KG1 (cell line): Measurements from ENCODE around the gene KCNJ1.

Source experiments
- DNase-seq: peaks from one replicate; lab custom pipeline; 2025; lab: John Stamatoyannopoulos, UW

Gene KCNJ1

DNA sequence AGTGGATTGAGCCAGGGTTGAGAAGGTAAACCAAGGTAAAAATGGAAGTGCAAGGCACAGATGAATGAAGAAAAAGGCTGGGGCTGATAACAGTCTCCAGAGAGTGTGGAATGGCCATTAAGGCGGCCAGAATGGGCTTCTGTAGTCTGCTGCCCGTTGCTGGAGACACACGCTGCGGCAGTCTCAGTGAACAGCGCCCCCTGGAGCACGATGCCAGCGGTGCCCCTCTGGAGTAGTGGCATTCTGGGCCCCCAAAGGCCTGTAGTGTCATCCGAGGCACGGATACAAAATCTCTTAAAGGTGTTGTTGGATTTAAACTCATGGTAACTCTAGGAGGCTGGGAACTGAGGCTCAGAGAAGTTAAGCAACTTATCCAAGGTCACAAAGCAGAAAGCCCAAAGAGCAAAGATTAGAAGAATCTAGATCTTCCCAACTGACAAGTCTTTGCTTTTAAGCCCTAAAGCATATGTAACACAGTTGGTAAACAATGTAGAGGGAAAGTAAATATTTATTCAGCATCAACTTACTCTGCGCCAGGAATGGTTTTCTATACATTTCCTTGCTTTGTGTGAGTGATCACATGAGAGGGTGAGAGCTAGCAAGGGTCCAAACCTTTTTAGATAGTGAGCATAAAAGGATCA is 18.2 kb downstream of the KCNJ1 start:
- DNase-seq, result peak; percentile 64

- DNase-seq, result no peak
These were observed 20.1 kb downstream of the KCNJ1 start for GRCh38 chr11:128846985-128847384.

GRCh38 chr11:128845334-128845780 is 21.7 kb downstream of the KCNJ1 start:
- no peak for DNase-seq

DNA sequence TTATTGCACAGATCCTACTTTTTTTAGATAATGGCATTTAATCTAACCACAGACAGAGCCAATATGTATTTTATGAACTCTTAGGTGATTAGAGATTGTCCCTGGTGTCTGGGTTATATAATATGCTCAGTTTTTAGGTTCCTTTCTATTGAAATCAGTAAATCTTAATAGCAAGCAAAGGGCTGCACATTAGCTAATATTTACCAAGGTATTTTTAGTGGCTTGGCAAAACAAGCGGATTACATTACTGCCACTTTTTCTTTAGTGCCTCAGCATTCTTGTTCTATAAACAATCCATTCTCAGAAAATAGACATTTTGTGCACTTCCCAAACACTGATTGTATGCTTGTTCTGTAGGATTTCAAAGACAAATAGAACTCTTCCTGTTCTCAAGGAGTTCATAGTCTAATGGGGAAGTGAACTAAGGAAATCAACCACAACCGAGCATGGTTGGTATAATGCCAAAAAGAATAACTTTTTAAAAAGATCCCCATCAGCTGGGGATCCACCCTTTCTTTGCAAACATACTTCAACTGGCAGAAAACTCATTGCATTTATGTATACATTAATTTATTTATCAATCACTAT is 23.8 kb downstream of the KCNJ1 start:
- no peak for DNase-seq

GRCh38 chr11:128841461-128842072 is 25.5 kb downstream of the KCNJ1 start:
- DNase-seq, result no peak

DNA sequence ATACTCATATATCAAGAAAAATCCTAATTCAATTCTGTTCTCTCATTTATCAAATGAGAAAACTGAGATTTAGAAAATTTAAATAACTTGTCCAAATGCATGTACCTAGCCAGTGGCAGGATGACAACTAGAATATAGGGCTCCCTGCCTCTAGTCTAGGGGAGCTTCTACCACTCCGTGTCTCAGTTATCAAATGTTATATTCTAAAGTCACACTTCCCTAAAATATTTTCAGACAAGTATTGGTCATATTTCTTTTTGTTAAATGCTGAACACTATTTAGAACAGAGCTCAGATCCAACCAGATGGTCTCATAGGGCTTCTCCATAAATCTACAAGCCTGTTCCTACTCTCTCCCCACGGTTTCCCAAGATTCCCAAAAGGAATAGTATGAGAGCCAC is 26.3 kb downstream of the KCNJ1 start:
- DNase-seq, result no peak

- DNase-seq, result no peak
These were observed 27.0 kb downstream of the KCNJ1 start for GRCh38 chr11:128840137-128840536.

DNA sequence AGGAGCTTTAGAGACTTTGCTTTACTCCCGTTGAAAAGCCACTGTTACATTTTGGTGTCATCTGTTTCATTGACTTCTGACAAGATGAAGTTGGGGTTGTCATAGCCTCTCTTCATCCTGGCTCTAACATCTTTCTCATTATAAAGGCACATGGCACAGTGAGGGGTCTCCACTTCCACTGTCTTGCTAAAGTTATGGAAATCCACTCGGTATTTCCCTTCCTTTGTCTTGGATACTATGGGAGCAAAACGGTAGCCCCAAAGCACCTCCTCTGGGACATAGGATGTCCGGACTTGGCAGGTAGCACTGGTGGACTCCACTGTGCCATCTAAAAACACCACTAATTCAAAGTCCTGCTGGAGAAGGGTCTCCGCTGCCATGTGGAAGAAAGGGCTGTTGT is 28.0 kb downstream of the KCNJ1 start:
- no peak for DNase-seq

DNA sequence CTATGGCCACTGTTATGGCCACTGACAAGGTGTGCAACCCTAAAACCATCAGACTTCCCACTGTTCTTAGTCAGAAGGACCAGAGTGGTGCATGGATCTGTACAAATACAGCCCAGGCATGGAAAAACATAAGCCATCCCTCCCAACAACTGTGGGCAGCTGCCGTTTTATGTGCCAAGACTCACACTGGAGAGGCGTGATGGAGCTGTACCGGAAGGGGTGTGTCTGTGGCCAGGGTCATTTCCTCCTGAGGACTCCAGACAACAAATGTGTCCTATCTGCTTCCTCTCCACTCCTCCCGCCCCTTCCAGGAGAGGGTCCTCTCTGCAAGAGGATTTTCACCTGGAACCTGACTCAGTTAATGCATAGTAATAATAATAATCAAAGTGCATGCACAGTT is 29.5 kb downstream of the KCNJ1 start:
- DNase-seq, result no peak

DNA sequence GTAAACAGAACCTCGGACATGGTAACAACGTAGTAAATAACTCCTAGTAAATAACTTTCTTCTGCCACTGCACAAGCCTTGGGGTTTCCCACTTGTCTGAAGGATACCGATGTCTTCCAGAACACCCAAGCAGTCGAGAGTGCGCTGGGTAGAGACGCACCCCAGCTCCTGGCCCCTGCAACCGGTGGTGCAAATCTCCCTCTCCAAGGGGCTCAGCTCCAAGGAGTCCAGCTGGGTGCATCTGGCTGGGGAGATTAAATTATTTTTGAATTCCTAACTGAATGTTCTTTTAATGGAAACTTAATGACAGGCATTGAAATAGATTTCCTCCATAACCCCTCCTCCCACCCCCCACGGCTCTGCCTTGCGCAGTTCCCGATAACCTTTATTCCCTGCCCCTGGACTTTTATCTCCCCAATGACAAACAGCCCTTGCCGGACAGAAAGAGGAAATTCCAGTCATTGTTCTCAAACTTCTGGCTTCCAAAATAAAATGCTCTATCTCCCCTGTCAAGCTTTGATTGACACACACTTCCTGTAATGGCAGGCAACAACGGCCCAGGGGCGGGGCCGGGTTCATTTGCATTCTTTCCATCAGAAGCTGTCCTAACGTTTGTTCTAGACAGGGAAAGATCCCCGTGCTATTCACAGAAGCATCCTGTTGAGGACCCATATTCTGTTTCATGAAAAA is 31.2 kb downstream of the KCNJ1 start:
- DNase-seq, result no peak

DNA sequence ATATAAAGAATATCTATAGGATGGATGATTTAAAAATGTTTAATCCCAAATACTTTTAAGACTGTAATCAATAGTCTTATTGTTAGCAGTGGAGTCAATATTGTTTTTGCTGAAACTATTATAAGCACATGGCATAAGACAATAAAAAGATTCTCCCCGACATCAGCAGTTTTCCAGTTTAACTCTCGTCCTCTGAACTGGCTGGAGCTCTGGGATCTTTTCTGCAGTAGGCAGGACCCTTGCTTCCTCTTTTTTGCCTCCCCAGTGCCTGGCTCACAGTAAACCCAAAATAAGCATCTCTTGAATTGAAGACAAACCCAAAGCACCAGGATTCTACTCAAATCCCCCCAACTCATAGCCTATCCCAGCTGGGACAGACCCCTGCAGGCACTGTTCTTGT is 32.9 kb downstream of the KCNJ1 start:
- no peak for DNase-seq

GRCh38 chr11:128832121-128832497 is 35.0 kb downstream of the KCNJ1 start:
- no peak for DNase-seq

- peak; percentile 88 for DNase-seq
These were observed 35.6 kb downstream of the KCNJ1 start for GRCh38 chr11:128831174-128832120.

DNA sequence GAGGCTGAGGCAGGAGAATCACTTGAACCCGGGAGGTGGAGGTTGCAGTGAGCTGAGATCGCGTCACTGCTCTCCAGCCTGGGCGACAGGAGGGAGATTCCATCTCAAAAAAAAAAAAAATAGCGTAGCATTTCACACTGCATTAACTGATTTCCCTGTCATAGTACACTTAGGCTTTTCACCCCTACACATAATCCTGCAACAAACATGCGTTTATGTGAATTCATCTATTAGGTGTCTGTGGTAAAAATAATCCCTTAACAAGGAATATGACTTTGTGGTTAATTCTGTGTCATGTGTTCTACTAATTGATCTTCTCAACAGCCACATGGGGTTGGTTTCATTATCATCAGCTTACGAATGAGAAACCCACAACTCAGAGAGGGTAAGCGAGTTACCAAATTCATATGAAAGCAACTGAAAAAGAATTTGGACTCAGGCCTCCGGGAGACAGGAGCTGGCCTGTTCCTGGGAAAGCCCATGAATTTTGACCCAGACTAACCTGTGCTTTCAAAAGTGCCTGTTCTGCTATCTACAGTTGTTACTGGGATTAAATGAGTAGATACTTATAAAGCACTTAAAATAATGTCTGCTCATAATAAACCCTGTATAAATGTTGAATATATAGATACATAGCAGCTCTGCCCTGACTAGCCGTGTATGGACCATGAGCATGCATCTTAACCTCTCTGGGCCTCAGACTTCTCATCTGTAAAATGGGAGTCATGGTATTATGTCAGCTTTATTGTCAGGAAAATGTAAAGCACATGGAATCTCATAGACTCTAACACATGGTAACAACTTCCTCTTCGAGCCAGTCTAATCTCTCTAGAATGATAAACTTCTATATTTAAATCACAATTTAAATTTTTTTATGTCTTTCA is 36.6 kb downstream of the KCNJ1 start:
- DNase-seq, result no peak

DNA sequence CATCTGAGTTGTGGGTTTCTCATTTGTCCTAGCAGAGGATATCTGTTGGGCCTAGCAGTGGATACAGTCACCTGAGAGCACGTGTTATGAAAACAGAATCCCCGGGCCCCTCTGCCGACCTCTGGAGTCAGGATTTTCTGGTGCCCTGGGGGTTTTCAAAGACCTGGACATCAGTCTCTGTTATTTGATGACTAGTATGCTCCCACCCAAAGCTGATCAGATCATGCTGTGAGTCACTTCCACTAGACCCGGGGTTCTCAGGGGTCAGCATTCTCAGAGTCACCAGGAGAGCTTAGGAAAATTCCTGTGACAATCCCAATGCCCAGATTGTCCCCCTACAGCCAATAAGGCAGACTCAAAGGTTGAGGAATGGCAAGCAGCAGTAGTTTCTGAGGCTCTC is 38.7 kb downstream of the KCNJ1 start:
- DNase-seq, result no peak

- DNase-seq, result no peak
These were observed 39.8 kb downstream of the KCNJ1 start for GRCh38 chr11:128827191-128827893.

- DNase-seq, result no peak
These were observed 41.9 kb downstream of the KCNJ1 start for GRCh38 chr11:128825050-128825784.

- DNase-seq, result no peak
These were observed 42.7 kb downstream of the KCNJ1 start for GRCh38 chr11:128824191-128825049.

DNA sequence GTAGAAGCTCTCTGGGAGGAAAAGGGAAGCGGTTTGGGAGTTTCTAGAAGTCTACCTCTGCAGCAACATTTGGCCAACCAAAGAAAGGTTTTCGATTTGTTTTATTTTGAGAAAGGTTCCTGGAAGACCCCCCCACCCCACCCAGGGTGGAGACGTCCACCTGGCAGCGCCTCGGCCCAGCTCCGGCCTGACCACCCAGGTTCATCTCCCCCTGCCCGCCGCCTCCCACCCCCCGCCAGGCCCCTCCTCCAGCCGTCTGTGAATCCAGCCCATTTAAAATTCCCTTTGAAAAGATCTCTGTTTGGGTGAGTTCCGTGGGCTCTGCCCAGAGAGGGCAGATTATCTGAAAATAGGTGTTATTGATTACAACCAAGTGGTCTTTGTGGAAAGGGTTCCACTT is 43.3 kb downstream of the KCNJ1 start:
- DNase-seq, result no peak
